ENCODE measurements around the gene NOP9.

The NOP9 gene

DNA sequence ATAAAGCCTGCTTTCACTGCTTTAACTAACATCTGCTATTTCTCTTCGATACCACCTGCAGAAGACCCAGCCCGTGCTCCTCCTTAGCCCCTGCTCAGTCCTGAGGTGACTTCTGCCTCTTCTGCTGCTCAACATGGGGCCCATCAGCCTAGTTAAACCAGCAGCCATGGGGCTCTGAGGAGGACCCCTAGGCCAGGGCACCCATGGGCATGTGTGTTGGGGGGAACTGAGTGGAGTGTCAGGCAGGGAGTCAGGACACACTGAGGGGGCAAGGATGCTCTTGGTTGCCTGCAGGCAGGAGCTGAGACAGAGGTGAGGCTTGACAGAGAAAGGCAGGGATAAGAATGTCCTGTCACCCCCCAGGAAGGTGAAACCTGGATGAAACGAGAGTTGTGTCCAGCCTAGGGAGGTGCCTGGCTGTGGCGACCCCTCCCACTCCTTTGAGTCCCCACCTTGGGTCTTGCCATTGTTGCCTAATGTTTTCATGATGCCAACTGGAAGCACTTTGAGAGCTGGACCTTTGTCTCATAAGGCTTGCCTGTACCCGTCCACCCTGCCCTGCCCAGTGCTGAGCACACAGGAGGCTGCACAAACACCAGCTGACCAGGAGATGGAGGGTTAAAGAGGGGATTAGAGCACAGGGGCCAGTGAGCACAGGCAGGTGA, 15.7 kb upstream of the NOP9 start:
- no peak for DNase-seq (ENCODE audit: low spot score)

DNA sequence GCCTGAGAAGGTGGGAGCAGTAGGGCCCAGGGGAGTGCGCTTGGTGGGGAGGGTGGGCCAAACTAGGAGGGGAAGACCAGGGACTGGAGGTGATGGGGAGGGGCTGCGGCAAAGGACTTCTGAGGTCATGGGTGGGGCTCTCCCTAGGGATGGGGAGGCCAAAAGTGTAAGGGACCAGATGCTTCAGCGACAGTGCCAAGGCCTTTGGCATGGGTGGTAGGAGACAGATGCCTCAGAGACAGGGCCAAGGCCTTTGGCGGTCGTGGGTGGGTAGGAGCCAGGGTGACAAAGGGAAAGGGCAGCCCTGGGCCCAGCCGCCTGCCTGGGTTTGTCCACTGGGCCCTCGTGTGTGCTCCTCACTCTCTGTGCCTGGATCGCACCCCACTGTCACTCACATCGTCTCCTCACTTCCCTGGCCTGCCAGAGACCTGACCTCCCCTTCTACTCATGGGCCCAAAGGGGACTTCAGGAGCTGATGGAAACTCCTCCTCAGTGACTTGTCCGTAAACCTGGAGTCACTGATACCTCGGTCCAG, 15.1 kb upstream of the NOP9 start:
- no peak for DNase-seq (ENCODE audit: low spot score)

DNA sequence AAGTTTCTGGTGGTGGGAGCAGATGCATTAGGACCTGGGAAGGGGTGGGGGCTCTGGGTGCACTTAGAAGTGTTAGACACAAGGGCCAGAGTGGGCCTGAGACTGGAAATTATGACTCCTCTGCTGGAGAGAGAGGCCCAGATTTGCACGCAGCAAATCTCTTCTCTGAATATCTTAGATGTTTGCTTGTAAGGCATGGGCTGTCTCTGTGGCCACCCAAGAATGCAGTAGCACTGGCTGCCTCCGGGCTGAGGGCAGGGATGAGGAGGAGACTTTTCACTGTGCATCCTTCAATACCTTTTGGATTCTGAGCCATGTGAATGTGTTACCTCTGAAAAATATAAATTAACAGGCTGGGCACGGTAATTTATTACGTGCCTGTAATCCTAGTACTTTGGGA, 14.3 kb upstream of the NOP9 start:
- no peak for DNase-seq (ENCODE audit: low spot score)

DNA sequence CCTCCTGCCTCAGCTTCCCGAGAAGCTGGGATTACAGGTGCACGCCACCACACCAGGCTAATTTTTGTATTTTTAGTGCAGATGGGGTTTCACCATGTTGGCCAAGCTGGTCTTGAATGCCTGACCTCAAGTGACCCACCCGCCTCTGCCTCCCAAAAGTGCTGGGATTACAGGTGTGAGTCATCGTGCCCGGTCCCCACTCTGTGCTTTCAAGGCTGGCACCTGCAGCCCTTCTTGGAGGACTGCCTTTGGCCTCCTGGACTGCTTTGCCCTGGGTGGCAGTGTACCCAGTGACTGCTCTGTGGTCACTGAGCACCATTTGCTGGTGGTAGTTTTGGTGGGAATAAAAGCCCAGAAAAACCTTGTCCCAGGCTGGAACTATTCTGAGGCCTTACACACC, 12.7 kb upstream of the NOP9 start:
- DNase-seq (ENCODE audit: low spot score): no peak

DNA sequence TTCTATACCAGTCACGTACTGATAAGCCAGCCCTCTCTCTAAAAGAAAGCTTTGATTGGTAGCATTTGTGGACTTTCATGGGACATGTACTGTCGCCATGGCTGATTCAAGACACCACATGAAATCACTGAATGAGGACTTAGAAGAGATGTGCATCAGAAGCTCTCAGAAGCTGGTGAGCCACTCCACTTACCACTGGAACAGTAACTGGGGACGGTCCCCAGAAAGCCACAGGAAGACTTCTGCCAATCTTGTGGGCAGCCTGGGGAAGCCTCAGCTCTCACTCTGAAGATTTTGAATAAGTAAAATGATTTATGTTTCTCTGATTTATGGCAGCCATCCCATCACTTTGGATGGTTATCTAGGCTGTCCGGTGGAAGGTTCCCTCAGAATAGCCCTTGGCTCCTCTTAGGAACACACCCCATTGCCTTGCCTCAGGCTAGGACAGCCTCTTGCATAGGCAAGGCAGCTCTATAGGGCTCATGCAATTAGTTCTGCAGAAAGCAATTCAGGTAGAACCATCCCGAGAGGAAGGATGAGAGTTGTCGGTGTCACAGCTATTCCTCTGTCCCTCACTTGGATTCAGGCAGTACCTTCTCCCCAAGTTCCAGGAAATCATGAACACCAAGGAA, 9.9 kb upstream of the NOP9 start:
- DNase-seq (ENCODE audit: low spot score): no peak

DNA sequence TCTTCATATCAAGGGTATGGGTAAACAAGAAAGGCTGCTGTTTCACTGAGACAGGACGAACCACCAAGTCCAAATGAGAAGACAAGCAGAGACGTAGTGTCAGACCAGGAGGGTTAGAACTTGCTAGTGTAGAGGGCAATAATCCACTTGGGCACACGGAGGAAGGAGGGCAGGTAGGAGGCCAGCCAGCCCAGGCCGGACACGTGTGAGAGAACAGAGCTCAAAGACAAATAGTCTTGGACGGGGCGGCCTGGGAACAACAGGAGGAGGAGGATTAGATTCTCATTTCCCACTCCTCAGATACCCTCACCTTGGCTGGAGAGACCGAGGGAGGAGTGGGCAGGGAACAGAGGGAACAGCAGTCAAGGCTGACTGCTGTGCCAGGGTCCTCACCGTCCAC, 8.9 kb upstream of the NOP9 start:
- DNase-seq (ENCODE audit: low spot score): no peak

DNA sequence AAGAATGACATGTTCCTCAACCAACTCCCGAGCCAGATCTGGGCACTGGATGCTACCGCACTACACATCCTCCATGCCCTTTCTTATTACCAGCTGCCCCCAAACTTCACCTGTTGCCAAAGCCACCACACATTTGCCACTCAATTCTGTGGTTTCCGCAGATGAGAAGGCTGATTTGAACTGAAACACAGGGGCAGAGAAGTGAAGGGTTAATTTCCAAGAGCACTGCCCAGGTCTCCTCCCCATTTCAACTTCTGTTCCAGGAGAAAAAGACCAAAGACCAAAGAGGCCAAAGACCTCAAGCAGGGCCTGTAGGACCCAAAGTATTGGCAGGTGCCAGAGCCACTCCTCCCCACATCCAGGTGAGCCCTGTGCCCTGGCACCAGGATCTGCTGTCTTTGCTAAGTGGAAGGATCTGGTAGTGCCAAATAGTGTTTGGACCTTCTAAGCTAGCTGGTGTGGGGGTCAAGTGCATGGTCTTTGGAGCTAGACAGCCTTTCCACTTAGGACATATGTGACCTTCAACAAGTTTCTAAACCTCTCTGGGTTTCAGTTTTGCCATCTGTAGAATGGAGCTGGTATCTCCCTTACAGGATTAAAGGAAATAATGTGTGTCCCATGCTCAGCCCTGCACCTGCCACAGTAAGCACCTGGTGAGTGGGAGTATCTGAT, 8.1 kb upstream of the NOP9 start:
- DNase-seq (ENCODE audit: low spot score): no peak

DNA sequence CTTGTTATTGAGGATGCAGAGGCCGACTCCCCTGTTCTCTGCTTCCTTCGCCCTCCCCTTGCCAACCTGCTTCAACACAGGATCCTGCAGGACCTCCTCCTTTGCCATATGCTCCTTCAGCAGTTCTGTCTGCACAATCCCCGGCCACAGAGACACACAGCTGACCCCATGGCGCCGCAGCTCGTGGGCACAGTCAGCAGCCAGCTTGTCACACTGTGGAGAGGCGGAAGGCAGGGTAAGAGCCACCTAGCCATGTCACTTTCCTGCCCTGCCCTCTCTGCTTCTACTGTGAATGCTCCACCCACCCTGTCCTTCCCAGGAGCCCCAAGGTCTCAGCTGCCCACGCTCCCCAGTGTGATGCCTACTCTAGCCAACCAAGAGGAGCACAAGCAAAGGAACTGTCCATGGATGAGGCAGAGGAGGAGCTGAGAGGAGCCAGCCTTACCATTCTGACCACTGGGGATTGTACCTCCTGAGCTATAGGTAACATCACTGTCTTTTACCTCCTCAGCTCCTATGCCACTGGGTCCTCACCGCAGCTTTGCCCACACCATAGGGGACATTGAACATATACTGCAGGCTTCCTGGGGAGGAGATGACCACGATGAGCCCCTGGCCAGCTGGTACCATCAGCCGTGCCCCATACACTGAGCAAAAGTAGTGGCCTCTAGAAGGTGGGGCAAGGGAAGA, 7.4 kb upstream of the NOP9 start:
- no peak for DNase-seq (ENCODE audit: low spot score)

DNA sequence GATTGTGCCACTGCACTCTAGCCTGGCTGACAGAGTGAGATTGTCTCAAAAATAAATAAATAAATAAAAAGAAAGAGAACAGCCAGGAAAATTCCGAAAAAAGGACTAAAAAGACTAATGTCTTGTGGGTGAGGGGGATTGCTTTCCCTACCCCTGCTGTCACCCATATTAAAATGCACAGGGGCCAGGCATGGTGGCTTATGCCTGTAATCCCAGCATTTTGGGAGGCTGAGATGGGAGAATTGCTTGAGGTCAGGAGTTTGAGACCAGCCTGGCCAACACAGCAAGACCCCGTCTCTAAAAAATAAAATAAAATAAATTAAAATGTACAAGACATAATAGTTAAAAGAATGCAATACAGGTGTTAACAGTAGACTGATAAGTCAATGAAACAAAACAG, 6.1 kb upstream of the NOP9 start:
- no peak for DNase-seq (ENCODE audit: low spot score)

DNA sequence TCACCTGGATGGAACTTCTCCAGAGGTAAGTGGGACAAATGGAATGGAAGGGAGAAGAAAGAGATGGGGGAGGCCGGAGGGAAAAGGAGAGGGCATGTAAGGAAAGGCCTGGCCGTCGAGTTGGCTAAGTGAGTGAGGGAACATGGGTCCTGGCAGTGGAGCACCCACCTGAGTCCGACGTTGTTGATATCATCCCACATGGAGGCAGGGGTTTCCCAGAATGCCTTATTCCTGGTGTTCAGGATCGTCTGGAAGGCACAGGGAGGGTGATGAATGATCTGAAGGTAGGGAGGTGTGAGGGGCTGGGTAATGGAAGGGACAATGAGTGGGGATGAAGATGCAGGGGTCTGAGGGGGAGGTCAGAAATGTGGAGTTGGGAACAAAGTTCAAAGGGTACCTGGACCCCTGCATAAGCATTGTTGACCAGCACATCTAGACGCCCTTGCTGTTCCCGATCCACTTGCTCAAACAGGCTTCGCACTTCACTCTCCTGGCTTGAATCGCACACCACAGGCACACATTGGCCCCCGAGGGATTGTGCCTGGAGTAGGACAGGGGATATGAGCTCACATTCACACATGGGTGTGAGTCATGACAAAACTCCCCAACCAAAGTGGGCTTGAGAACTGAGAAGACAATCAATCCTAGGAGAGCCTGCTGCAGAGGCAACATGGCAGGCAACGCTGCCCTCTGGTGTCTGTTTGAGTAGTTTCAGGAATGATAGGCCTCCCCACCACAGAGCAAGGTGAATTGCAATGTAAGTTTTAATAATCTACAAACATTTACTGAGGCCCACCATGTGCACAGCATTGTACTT, 3.1 kb upstream of the NOP9 start:
- peak; percentile 96 for DNase-seq (ENCODE audit: low spot score)

DNA sequence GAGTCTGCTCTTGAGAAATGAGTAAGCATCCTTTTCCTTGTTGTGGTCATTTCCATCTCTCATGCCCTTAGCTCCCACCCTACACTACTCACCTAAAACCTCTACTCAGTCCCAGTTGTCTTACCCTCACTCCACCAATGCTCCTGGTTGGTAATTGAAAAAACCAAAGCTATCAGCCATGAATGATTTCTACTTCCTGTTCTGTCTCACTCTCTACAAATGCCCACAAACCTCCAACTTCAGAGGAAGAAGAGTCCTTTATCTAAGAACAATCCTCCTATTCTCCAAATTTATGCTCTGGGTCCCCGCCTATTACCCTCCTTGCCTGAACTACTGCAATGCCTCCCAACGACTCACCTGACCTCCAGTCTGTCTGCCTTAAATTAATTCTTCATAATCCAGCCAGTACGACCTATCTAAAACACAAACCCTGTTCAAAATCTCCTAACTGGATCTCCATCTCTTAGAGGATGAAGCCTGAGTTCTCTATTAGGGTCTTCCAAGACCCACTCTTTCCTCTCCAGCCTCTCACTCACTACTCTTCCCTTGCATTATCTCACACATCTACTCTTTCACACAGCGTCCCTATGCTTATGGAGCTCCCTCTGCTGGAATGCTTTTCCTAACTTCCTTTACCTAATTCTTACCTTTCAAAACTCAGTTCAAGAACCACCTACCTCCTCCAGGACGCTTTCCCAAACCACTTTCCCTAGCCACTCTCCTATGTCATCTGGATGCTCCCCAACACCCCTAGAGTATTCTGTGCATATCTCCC, 2.3 kb upstream of the NOP9 start:
- DNase-seq (ENCODE audit: low spot score): peak; percentile 67

DNA sequence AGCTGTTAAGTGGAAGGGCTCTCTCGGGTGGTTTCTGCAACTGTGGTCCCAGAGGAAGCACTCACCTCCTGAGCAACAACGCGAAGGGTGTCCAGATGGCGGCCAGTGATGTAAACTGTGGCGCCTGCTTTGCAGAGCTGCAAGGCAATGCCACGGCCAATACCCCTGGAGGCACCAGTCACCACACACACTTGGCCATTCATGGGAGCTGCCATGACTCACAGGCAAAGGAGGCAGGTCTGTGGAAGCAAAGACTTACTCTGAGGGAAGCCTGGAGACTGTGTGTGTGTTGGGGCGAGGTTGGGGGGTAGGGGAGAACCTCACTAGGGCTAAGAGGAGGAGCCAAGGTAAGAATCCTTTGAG, 777 bp upstream of the NOP9 start:
- DNase-seq (ENCODE audit: low spot score): peak; percentile 89

DNA sequence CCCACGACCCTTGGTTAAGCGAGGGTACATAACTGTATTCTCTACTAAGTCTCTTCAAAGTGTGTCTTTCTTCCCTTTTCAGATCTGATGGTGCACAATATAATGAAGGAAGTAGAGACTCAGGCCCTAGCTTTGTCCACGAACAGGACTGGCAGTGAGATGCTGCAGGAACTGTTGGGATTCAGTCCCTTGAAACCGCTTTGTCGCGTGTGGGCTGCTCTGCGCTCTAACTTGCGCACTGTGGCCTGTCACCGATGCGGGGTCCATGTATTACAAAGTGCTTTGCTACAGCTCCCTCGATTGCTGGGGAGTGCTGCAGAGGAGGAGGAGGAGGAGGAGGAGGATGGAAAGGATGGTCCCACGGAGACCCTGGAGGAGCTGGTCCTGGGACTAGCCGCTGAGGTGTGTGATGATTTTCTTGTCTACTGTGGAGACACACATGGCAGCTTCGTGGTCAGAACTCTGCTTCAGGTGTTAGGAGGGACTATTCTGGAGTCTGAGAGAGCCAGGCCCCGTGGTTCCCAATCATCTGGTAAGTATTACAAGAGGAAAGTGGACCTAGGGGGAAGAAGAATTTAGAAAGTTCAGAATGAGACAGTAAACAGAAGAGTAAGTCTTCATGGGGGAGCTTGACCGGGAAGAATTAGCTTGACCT, 803 bp downstream of the NOP9 start:
- DNase-seq (ENCODE audit: low spot score): no peak

DNA sequence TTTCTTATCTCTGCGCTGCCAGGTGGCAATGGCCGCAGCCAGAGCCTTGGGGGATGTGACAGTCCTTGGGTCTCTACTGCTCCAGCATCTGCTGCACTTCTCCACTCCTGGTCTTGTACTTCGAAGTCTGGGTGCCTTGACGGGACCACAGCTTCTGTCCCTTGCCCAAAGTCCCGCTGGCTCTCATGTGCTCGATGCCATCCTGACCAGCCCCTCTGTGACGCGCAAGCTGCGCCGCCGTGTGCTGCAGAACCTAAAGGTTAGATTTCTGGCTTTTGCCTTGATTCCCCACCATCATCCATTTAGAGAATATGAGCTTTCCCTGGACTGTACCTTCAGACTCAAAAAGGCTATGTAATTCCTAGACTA, 4.4 kb downstream of the NOP9 start:
- DNase-seq (ENCODE audit: low spot score): no peak

DNA sequence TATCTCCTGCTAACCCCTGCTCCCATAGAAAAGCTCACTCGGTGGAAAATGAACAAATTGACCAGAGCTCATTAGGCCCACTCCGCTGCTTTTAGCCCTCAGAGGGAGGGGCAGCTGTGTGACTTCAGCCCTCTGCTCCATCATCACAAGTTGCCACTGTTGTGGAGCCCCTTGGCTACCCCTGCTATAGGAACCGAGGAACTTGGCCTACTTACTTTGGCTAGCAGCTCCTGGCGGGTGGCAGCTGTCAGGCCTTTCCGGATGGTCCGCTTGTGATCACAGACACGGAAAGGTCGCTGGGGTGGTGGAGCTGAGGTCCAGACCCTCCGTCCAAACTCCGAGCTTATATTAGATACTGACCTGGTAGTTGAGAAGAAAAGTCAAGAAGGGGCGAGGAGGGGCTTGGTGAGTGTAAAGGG, 7.5 kb downstream of the NOP9 start:
- DNase-seq (ENCODE audit: low spot score): no peak

DNA sequence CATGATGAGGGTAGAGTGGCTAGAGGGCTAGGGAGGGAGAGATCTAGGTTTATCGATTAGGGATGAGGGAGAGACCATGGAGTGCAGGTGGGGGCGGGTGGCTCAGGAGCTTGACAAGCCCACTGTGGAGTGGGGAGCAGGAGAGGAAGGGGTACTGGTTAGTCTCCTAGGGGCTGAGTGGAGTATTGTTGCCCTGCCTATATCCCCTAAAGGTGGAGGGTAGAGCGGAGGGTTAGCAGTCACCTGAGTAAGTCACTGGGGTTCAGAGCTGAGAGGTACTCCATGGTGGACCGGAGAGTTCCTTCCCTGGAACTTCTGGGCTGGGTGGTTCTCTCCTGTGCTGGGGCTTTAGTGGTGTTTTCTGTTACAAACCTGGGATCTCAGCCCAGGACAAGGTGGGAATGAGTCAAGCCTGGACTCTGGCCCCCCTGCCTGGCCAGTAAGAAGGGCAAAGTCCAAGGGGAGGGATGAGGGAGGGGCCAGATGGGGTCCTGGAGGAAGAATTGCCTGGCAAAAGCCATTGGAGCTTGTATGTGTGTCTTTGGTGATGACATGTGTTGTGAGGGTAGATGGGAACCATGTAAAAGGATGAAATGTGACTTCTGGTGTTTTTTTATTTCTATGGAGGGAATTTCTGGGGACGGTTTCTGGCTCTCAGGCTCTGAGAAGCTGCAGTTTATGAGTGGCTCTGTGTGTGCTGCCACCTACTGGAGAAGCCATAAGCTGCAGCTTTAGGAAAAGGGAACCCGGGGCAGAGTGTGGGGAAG, 8.1 kb downstream of the NOP9 start, which contains the start of gene CIDEB:
TSS of gene CIDEB (minus strand) at position 403 of the 767 bp plus-strand sequence. CDS start at position 284, 119 bp downstream.
- DNase-seq (ENCODE audit: low spot score): peak; percentile 69

DNA sequence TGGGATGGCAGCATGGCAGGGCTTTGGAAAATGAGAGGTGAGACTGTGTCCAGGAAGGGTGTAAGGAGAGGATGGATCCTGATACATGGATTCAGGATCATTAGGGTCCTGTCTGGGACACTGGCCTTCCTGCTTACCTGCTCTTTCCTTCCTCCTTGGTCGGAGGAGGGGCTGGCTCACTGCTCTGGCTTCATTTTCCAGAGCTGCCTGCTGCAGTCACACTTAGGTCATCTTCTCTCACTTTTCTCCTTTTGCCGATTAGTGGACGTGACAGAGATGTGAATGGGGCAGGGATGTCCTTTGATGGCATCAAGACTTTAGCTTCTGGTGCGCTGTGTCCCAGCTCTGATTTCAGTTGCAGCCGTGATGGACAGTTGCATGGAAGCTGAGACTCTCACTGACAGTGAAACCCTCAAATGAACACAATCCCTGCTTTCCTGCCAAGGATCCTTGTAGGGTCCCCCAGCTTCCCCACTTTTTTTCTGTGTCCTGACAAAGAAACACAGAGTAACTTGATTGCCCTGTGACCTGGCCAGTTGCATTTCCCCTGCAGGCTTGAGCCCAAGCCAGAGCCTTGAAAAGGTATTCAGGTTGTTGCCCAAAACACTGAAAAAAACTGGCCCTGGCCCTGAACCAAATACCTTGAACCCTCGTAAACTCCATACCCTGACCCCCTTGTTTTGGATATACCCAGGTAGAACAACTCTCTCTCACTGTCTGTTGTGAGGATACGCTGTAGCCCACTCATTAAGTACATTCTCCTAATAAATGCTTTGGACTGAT, 8.9 kb downstream of the NOP9 start:
- DNase-seq (ENCODE audit: low spot score): no peak

DNA sequence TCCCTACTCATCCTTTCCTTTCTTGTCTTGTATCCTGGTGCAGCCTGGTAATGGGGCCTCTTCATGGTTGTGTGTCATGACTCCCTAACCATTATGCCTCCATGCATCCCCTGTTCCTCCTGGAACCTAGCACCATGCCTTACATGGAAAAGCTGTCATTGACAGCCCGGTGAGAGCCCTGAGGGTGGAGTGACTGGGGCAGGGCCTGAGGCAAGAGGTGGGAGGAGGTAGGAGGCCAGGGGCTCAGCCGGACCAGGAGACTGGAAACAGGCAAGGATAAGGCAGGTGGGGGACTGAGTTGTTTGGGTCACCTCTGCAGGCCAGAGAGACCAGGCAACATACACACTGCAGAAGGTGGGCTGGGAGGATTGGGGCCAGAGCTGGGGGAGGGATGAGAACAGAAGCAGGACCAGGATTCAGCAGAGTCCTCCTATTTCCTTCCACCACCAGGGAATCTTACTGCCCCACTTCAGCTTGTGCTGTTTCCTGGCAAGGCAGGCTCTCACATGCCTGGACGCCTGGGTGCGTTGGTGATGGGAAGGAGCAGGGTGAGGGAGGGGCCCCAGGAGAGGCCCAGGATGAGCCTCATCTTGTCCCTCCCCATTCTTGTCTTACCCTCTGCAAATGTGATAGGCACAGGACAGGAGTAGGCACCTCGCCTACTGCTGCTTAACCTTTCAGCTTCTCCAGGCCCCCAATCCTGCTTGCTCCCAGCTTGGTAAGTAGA, 10.1 kb downstream of the NOP9 start, which contains the start of gene LTB4R2:
TSS of gene LTB4R2 (plus strand) at position 603 of the 727 bp plus-strand sequence. CDS start 525 bp downstream, outside the sequence.
- DNase-seq (ENCODE audit: low spot score): no peak

Measured in kidney tubule cell (primary cell).